WTC11 (cell line): ENCODE measurements around the gene RPTN.

ENCODE experiments used
- ATF1 ChIP-seq: sonication (generic); formaldehyde crosslinking; IDR thresholded peaks from 2 replicates; pipeline ENCODE4 v1.8.1; 2023; ENCODE audit warnings: mild to moderate bottlenecking, moderate library complexity, missing genetic modification reagents
- NR2C2 ChIP-seq: sonication (generic); formaldehyde crosslinking; IDR thresholded peaks from 2 replicates; pipeline ENCODE4 v1.8.0; 2022; ENCODE audit warnings: mild to moderate bottlenecking, missing genetic modification reagents
- PRRX2 ChIP-seq: fragments of 250-450 bp; sonication (Bioruptor Pico); IDR thresholded peaks from 2 replicates; pipeline ENCODE4 v1.8.0; 2021; ENCODE audit warnings: mild to moderate bottlenecking
- SMAD3 ChIP-seq: sonication (generic); formaldehyde crosslinking; IDR thresholded peaks from 2 replicates; pipeline ENCODE4 v1.8.0; 2022; ENCODE audit warnings: missing genetic modification reagents, mild to moderate bottlenecking, borderline replicate concordance
- SOX15 ChIP-seq: fragments of 250-450 bp; sonication (Bioruptor Pico); IDR thresholded peaks from 2 replicates; pipeline ENCODE4 v1.9.0; 2021; ENCODE audit warnings: mild to moderate bottlenecking
- TEAD4 ChIP-seq: sonication (generic); formaldehyde crosslinking; IDR thresholded peaks from 2 replicates; pipeline ENCODE4 v1.8.0; 2022; ENCODE audit warnings: mild to moderate bottlenecking, missing genetic modification reagents
- ZNF138 ChIP-seq: sonication (generic); formaldehyde crosslinking; conservative IDR thresholded peaks from 2 replicates; pipeline ENCODE4 v1.8.1; 2022; ENCODE audit warnings: mild to moderate bottlenecking, moderate library complexity, missing genetic modification reagents
- TF ChIP-seq, protein P1 (sequence below): sonication (generic); formaldehyde crosslinking; IDR thresholded peaks from 2 replicates; pipeline ENCODE4 v1.8.0; 2022; ENCODE audit warnings: mild to moderate bottlenecking, missing genetic modification reagents
- TF ChIP-seq, protein P2 (sequence below): fragments of 200-600 bp; IDR thresholded peaks from 2 replicates; pipeline ENCODE4 v1.8.0; 2022; ENCODE audit warnings: antibody characterized with exemption
- TF ChIP-seq, protein P3 (sequence below): sonication (generic); formaldehyde crosslinking; IDR thresholded peaks from 2 replicates; pipeline ENCODE4 v1.8.1; 2023; ENCODE audit warnings: mild to moderate bottlenecking, missing genetic modification reagents, moderate library complexity
- TF ChIP-seq, protein P4 (sequence below): sonication (generic); formaldehyde crosslinking; IDR thresholded peaks from 2 replicates; pipeline ENCODE4 v1.8.1; 2023; ENCODE audit warnings: mild to moderate bottlenecking, moderate library complexity, missing genetic modification reagents
- TF ChIP-seq, protein P5 (sequence below): sonication (generic); formaldehyde crosslinking; IDR thresholded peaks from 2 replicates; pipeline ENCODE4 v1.8.1; 2022; ENCODE audit warnings: mild to moderate bottlenecking, moderate library complexity, missing genetic modification reagents
- TF ChIP-seq, protein P6 (sequence below): sonication (generic); formaldehyde crosslinking; IDR thresholded peaks from 2 replicates; pipeline ENCODE4 v1.8.1; 2023; ENCODE audit warnings: mild to moderate bottlenecking, missing genetic modification reagents
- TF ChIP-seq, protein P7 (sequence below): sonication (generic); formaldehyde crosslinking; IDR thresholded peaks from 2 replicates; pipeline ENCODE4 v1.8.0; 2022; ENCODE audit warnings: mild to moderate bottlenecking, missing genetic modification reagents

DNA sequence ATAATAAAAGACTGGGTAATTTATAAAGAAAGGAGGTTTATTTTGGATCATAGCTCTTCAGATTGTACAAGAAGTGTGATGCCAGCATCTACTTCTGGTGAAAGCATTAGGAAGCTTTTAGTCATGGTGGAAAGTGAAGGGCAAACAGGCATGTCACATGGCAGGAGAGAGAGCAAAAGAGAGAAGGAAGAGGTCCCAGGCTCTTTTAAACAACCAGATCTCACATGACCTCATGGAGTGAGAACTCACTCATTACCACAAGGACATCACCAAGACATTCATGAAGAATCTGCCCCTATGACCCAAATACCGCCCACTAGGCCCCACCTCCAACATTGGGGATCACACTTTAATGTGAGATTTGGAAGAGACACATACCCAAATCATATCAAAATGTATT lies 10.0 kb downstream of the RPTN start:
- TF ChIP-seq, protein P1, sequence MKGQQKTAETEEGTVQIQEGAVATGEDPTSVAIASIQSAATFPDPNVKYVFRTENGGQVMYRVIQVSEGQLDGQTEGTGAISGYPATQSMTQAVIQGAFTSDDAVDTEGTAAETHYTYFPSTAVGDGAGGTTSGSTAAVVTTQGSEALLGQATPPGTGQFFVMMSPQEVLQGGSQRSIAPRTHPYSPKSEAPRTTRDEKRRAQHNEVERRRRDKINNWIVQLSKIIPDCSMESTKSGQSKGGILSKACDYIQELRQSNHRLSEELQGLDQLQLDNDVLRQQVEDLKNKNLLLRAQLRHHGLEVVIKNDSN (CRISPR knock-in tag) = no peak
- TF ChIP-seq, protein P2, sequence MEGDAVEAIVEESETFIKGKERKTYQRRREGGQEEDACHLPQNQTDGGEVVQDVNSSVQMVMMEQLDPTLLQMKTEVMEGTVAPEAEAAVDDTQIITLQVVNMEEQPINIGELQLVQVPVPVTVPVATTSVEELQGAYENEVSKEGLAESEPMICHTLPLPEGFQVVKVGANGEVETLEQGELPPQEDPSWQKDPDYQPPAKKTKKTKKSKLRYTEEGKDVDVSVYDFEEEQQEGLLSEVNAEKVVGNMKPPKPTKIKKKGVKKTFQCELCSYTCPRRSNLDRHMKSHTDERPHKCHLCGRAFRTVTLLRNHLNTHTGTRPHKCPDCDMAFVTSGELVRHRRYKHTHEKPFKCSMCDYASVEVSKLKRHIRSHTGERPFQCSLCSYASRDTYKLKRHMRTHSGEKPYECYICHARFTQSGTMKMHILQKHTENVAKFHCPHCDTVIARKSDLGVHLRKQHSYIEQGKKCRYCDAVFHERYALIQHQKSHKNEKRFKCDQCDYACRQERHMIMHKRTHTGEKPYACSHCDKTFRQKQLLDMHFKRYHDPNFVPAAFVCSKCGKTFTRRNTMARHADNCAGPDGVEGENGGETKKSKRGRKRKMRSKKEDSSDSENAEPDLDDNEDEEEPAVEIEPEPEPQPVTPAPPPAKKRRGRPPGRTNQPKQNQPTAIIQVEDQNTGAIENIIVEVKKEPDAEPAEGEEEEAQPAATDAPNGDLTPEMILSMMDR = no peak
- no peak for TF ChIP-seq TEAD4 (CRISPR knock-in tag)
- TF ChIP-seq, protein P3, sequence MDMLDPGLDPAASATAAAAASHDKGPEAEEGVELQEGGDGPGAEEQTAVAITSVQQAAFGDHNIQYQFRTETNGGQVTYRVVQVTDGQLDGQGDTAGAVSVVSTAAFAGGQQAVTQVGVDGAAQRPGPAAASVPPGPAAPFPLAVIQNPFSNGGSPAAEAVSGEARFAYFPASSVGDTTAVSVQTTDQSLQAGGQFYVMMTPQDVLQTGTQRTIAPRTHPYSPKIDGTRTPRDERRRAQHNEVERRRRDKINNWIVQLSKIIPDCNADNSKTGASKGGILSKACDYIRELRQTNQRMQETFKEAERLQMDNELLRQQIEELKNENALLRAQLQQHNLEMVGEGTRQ (CRISPR knock-in tag) = no peak
- TF ChIP-seq, protein P4, sequence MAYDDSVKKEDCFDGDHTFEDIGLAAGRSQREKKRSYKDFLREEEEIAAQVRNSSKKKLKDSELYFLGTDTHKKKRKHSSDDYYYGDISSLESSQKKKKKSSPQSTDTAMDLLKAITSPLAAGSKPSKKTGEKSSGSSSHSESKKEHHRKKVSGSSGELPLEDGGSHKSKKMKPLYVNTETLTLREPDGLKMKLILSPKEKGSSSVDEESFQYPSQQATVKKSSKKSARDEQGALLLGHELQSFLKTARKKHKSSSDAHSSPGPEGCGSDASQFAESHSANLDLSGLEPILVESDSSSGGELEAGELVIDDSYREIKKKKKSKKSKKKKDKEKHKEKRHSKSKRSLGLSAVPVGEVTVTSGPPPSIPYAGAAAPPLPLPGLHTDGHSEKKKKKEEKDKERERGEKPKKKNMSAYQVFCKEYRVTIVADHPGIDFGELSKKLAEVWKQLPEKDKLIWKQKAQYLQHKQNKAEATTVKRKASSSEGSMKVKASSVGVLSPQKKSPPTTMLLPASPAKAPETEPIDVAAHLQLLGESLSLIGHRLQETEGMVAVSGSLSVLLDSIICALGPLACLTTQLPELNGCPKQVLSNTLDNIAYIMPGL (CRISPR knock-in tag) = no peak
- TF ChIP-seq, protein P5, sequence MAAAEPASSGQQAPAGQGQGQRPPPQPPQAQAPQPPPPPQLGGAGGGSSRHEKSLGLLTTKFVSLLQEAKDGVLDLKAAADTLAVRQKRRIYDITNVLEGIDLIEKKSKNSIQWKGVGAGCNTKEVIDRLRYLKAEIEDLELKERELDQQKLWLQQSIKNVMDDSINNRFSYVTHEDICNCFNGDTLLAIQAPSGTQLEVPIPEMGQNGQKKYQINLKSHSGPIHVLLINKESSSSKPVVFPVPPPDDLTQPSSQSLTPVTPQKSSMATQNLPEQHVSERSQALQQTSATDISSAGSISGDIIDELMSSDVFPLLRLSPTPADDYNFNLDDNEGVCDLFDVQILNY = no peak
- no peak for TF ChIP-seq SMAD3
- TF ChIP-seq, protein P6, sequence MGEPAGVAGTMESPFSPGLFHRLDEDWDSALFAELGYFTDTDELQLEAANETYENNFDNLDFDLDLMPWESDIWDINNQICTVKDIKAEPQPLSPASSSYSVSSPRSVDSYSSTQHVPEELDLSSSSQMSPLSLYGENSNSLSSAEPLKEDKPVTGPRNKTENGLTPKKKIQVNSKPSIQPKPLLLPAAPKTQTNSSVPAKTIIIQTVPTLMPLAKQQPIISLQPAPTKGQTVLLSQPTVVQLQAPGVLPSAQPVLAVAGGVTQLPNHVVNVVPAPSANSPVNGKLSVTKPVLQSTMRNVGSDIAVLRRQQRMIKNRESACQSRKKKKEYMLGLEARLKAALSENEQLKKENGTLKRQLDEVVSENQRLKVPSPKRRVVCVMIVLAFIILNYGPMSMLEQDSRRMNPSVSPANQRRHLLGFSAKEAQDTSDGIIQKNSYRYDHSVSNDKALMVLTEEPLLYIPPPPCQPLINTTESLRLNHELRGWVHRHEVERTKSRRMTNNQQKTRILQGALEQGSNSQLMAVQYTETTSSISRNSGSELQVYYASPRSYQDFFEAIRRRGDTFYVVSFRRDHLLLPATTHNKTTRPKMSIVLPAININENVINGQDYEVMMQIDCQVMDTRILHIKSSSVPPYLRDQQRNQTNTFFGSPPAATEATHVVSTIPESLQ = no peak
- no peak for TF ChIP-seq NR2C2 (CRISPR knock-in tag)
- no peak for TF ChIP-seq SOX15 (CRISPR knock-in tag)
- TF ChIP-seq ATF1 = no peak
- no peak for TF ChIP-seq PRRX2
- TF ChIP-seq, protein P7, sequence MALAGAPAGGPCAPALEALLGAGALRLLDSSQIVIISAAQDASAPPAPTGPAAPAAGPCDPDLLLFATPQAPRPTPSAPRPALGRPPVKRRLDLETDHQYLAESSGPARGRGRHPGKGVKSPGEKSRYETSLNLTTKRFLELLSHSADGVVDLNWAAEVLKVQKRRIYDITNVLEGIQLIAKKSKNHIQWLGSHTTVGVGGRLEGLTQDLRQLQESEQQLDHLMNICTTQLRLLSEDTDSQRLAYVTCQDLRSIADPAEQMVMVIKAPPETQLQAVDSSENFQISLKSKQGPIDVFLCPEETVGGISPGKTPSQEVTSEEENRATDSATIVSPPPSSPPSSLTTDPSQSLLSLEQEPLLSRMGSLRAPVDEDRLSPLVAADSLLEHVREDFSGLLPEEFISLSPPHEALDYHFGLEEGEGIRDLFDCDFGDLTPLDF = no peak
- TF ChIP-seq ZNF138 (CRISPR knock-in tag) = no peak
